ENCODE measurements around the gene AEBP1. TPM values are rescaled to one million over a fixed set of nuclear protein-coding genes. Genes with fewer than 3 reads are reported as not detected.
A peak's percentile ranks its signal among the peaks of the same experiment; 100 is the strongest.

AEBP1 gene
- 1,349 TPM for total RNA-seq

DNA sequence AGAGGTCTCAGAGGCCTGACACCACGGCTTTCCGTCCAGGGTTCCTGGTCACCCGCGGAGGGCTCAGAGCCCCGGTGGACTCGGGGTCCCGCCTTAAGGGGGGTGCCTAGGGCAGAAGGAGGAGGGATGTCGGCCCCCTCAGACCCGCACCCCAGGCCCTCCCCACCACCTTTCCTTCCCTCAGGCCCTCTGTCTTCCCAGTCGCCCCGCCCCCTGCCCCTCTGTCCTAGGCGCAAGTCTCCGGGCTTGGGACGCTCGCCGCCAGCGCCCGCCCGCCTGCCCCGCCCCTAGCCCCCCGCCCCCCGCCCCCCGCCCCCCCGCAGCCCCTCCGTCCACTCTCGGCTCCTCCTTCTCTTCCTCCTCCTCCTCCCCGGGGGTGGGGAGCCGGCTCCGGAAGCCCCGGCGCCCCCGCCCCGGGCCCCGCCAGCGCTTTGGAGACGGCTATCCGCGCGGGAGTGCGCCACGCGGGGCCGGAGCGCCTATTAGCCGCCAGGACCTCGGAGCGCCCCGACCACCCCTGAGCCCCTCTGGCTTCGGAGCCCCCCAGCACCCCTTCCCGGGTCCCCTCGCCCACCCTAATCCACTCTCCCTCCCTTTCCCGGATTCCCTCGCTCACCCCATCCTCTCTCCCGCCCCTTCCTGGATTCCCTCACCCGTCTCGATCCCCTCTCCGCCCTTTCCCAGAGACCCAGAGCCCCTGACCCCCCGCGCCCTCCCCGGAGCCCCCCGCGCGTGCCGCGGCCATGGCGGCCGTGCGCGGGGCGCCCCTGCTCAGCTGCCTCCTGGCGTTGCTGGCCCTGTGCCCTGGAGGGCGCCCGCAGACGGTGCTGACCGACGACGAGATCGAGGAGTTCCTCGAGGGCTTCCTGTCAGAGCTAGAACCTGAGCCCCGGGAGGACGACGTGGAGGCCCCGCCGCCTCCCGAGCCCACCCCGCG lies at the start of gene AEBP1:
AEBP1 (plus strand) TSS at position 423 of the 937 bp plus-strand sequence; CDS start at position 744, 321 bp downstream.
- DNase-seq (ENCODE audit: low spot score in 2 of 2), result no peak
- intact Hi-C loops (cut with DNase I), result loop anchor here (1.0 kb wide), 1 partner anchor 22 kb away; the partner anchor contains the start of gene POLM
- Histone ChIP-seq H3K36me3 (peaks cover 25 to 33% of the 10 kb centered on the region in 2 donors), H3K4me3 (peak within 1 kb of the TSS; percentile 63 to 88), H3K9me3 (no peaks in the 10 kb centered on the region), H3K4me1 (peaks cover 58 to 78% of the 10 kb centered on the region in 2 donors), H3K27ac (peak within 1 kb of the TSS; percentile 99 to 100), H3K27me3 (no peaks in the 10 kb centered on the region)
- TF ChIP-seq, protein P1, sequence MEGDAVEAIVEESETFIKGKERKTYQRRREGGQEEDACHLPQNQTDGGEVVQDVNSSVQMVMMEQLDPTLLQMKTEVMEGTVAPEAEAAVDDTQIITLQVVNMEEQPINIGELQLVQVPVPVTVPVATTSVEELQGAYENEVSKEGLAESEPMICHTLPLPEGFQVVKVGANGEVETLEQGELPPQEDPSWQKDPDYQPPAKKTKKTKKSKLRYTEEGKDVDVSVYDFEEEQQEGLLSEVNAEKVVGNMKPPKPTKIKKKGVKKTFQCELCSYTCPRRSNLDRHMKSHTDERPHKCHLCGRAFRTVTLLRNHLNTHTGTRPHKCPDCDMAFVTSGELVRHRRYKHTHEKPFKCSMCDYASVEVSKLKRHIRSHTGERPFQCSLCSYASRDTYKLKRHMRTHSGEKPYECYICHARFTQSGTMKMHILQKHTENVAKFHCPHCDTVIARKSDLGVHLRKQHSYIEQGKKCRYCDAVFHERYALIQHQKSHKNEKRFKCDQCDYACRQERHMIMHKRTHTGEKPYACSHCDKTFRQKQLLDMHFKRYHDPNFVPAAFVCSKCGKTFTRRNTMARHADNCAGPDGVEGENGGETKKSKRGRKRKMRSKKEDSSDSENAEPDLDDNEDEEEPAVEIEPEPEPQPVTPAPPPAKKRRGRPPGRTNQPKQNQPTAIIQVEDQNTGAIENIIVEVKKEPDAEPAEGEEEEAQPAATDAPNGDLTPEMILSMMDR (IDR thresholded peaks at IDR 0.05), result no peak

DNA sequence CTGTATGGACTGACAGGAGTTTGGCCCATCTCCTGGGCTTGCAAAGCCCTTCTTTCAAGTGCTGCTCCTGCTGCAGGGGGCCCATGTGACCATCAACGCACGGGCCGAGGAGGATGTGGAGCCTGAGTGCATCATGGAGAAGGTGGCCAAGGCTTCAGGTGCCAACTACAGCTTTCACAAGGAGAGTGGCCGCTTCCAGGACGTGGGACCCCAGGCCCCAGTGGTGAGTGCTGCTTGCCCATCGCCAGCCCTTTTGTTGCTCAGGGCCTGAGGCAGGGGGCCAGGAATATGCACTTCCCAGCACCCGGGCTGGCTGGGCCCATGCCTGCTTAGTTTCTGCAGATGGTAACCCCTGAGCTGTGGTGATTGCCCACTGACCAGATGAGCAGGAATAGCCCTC lies 47.5 kb upstream of the AEBP1 start:
- Histone ChIP-seq H3K36me3 (peaks cover 78 to 98% of the 10 kb centered on the region in 2 donors), H3K4me3 (no peak overlapping the region), H3K9me3 (no peaks in the 10 kb centered on the region), H3K27me3 (no peaks in the 10 kb centered on the region), H3K4me1 (no peaks in the 10 kb centered on the region), H3K27ac (no peak overlapping the region)
- intact Hi-C loops (cut with DNase I), result no loop called here
- TF ChIP-seq, protein P1 (IDR thresholded peaks at IDR 0.05), result no peak
- peak in 1 of 2 donors; percentile 59 for DNase-seq (ENCODE audit: low spot score in 2 of 2)

DNA sequence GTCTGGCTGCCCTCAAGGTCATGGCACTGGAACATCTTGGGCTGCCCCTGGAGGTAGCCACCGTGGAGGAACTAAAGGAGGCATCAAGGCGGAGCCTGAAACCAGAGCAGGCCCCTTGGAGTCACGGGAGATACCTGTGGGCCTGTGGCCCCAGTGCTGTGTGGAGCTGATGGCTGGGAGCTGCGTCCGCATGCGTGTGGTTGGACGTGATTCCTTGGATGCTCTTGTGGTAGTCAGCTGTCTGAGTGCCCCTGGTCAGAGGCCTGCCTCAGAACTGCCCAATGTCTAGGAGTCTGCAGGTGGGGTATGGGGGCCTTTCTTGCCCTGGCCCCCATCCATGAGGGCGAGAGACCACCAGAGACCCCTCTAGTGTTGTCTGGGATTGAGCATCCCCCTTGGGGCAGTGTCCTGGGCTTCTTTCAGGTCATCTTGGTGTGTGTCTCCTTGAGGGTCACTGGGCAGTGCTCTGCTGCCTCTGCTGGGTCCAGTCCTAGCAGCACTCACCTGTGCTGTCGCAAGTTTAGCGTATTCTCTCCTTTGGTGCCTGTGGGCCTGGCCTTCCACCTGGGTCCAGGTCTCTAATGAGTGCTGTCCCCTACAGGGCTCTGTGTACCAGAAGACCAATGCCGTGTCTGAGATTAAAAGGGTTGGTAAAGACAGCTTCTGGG lies 46.8 kb upstream of the AEBP1 start:
- H3K27ac ChIP-seq, result no peak overlapping the region
- no peaks in the 10 kb centered on the region for H3K9me3 ChIP-seq
- no peaks in the 10 kb centered on the region for H3K4me1 ChIP-seq
- peak in 1 of 2 donors; percentile 56 for DNase-seq (ENCODE audit: low spot score in 2 of 2)
- no peak overlapping the region for H3K4me3 ChIP-seq
- peaks cover 74 to 98% of the 10 kb centered on the region in 2 donors for H3K36me3 ChIP-seq
- intact Hi-C loops (cut with DNase I), result no loop called here
- TF ChIP-seq, protein P1 (IDR thresholded peaks at IDR 0.05), result no peak
- H3K27me3 ChIP-seq, result no peaks in the 10 kb centered on the region

DNA sequence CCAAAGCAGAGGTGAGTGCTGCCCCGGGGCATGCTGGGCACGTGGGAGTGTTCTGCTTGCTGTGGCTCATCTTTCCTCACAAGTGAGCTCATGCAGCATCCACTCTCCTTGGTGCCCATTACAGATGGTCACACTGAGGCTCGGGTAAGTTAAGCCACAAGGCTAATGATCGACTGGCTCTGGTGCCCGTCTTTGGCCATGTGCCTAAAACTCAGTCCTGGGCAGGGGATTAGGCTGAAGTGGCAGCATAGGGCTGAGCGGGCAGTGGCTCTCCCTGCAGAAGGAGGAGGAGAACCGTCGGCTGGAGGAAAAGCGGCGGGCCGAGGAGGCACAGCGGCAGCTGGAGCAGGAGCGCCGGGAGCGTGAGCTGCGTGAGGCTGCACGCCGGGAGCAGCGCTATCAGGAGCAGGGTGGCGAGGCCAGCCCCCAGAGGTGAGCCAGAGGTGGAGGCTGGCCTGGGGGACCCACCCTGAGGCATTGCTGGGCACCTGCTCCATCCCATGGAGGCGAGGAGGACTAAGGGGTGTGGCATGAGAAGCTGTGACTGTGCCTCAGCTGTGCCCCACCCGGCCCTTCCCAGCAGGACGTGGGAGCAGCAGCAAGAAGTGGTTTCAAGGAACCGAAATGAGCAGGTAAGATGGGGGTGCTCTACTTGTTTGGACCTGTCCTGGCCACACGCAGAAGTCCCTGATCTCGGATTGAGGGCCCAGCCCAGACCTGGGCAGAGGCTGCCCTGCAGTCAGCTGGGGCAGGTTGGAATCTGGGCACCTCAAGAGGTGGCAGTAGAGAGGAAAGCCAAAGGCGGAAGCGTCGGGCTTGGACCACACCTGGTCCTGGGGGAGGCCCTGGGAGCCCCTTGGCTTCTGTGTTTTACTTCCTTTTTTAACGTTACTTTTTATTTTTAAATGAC lies 46.0 kb upstream of the AEBP1 start:
- Histone ChIP-seq H3K4me1 (no peaks in the 10 kb centered on the region), H3K27me3 (no peaks in the 10 kb centered on the region), H3K36me3 (peaks cover 70 to 90% of the 10 kb centered on the region in 2 donors), H3K27ac (no peak overlapping the region), H3K4me3 (no peak overlapping the region), H3K9me3 (no peaks in the 10 kb centered on the region)
- DNase-seq (ENCODE audit: low spot score in 2 of 2), result peak in 1 of 2 donors; percentile 58
- intact Hi-C loops (cut with DNase I), result no loop called here
- TF ChIP-seq, protein P1 (IDR thresholded peaks at IDR 0.05), result no peak

DNA sequence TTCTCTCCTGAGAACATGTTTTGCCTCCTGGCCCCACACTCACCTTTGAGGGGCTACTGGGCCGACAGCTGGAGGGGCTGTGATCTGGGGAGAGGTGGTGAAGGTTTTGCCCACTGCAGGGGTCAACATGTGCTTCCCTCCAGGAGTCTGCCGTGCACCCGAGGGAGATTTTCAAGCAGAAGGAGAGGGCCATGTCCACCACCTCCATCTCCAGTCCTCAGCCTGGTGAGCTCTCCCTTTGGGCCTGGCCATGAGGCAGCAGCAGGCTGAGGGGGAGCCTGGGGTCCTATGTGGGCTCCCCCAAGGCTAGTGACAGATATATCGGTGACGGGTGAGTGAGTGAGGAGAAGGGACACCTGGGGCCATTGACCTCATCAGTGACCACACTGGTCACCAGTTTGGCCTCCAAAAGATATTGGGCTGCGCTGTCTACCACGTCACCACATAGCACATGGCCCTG lies 45.4 kb upstream of the AEBP1 start:
- intact Hi-C loops (cut with DNase I), result no loop called here
- H3K9me3 ChIP-seq, result no peaks in the 10 kb centered on the region
- H3K4me3 ChIP-seq, result no peak overlapping the region
- H3K27ac ChIP-seq, result no peak overlapping the region
- DNase-seq (ENCODE audit: low spot score in 2 of 2), result peak in 1 of 2 donors; percentile 31
- no peaks in the 10 kb centered on the region for H3K4me1 ChIP-seq
- TF ChIP-seq, protein P1 (IDR thresholded peaks at IDR 0.05), result no peak
- H3K27me3 ChIP-seq, result no peaks in the 10 kb centered on the region
- H3K36me3 ChIP-seq, result peaks cover 69 to 83% of the 10 kb centered on the region in 2 donors

All from ascending aorta (tissue), 2 donors.